Transverse colon (tissue), 4 donors: ENCODE measurements around the gene PHACTR3.

ENCODE experiments used
- CTCF ChIP-seq, 5 experiments: fragments of 200-600 bp in 3 of 5; fragments of 450-650 bp in 2 of 5; sonication (generic) in 3 of 5; IDR thresholded peaks; 1 replicate in 2 of 5; 2 replicates in 3 of 5; pipeline ENCODE4 v1.5.1; 2016 to 2017; ENCODE audit warnings: antibody characterized with exemption in 5 of 5, inconsistent platforms in 3 of 5, mild to moderate bottlenecking in 2 of 5, moderate library complexity in 1 of 5
- EP300 ChIP-seq: sonication (generic); formaldehyde crosslinking; IDR thresholded peaks from one replicate; pipeline ENCODE4 v1.6.1; 2017; ENCODE audit warnings: antibody characterized with exemption, low read depth
- POLR2A ChIP-seq: fragments of 450-650 bp; IDR thresholded peaks from one replicate; pipeline ENCODE4 v1.6.1; 2016; ENCODE audit warnings: antibody characterized with exemption, mild to moderate bottlenecking, moderate library complexity
- POLR2AphosphoS5 ChIP-seq, 3 donors: sonication (generic); formaldehyde crosslinking; IDR thresholded peaks; one replicate each; pipeline ENCODE4 v1.6.1; 2016; ENCODE audit warnings: antibody characterized with exemption in 3 of 3

GRCh38 chr20:59817846-59818615 is 213.7 kb downstream of the PHACTR3 start:
- TF ChIP-seq CTCF (IDR thresholded peaks at IDR 0.05) (no peak), POLR2A (no peak), POLR2AphosphoS5 (IDR thresholded peaks at IDR 0.05) (no peak), EP300 (no peak)
